ENCODE results near the gene RAP1GDS1.

GRCh38 chr4:98485816-98486345 lies 224.7 kb downstream of the RAP1GDS1 start:
- TF ChIP-seq ARNTL (CRISPR knock-in tag; IDR thresholded peaks at IDR 0.05; ENCODE audit: borderline replicate concordance, low read depth) (no peak), ZFP3 (CRISPR knock-in tag; IDR thresholded peaks at IDR 0.05) (no peak), RARB (CRISPR knock-in tag; IDR thresholded peaks at IDR 0.05) (no peak), PATZ1 (CRISPR knock-in tag; IDR thresholded peaks at IDR 0.05; ENCODE audit: borderline replicate concordance) (no peak), ISL1 (CRISPR knock-in tag; IDR thresholded peaks at IDR 0.05) (no peak), ZNF565 (CRISPR knock-in tag; conservative IDR thresholded peaks at IDR 0.05; ENCODE audit: low read depth) (no peak), TCF4 (CRISPR knock-in tag; IDR thresholded peaks at IDR 0.05; ENCODE audit: borderline replicate concordance) (no peak), ZNF8 (CRISPR knock-in tag; IDR thresholded peaks at IDR 0.05) (no peak)

Measured in SK-N-SH treated with all-trans-retinoic acid at 6 μM for 48 hours (cell line).